H9 (cell line): ENCODE data around the gene TUBG1. TPM values are rescaled to one million over a fixed set of nuclear protein-coding genes. Genes with fewer than 3 reads are reported as not detected.
A peak's percentile ranks its signal among the peaks of the same experiment; 100 is the strongest.

Experiments used
- DNase-seq: peaks from one replicate; pipeline ENCODE4 v3.0.0-alpha.2; 2017
- H2AFZ ChIP-seq: one replicate; pipeline ENCODE4 v1.6.1; 2013; ENCODE audit warnings: mild to moderate bottlenecking, low read length, control low read depth, moderate library complexity
- H2AK5ac ChIP-seq: 2 replicates; pipeline ENCODE4 v1.6.1; 2013; ENCODE audit warnings: low read length, control low read depth, mixed read lengths; ENCODE audit not compliant: insufficient read length
- H2BK120ac ChIP-seq: one replicate; pipeline ENCODE4 v1.6.1; 2013; ENCODE audit warnings: low read depth, mild to moderate bottlenecking, low read length, control low read depth, inconsistent platforms; ENCODE audit not compliant: poor library complexity, severe bottlenecking
- H2BK12ac ChIP-seq: 2 replicates; pipeline ENCODE4 v1.6.1; 2013; ENCODE audit warnings: low read length, control low read depth, mixed read lengths, low read depth; ENCODE audit not compliant: insufficient read length
- H2BK15ac ChIP-seq: 2 replicates; pipeline ENCODE4 v1.6.1; 2013; ENCODE audit warnings: low read depth, low read length, control low read depth
- H2BK20ac ChIP-seq: one replicate; pipeline ENCODE4 v1.6.1; 2013; ENCODE audit warnings: low read depth, mild to moderate bottlenecking, low read length, control low read depth, inconsistent platforms; ENCODE audit not compliant: poor library complexity, severe bottlenecking
- H2BK5ac ChIP-seq: 2 replicates; pipeline ENCODE4 v1.6.1; 2013; ENCODE audit warnings: low read length, control low read depth, mixed read lengths; ENCODE audit not compliant: insufficient read length
- H3K14ac ChIP-seq: 2 replicates; pipeline ENCODE4 v1.6.1; 2013; ENCODE audit warnings: low read length, control low read depth; ENCODE audit not compliant: insufficient read depth
- H3K18ac ChIP-seq: 2 replicates; pipeline ENCODE4 v1.6.1; 2013; ENCODE audit warnings: low read depth, mild to moderate bottlenecking, mixed read lengths, low read length, control low read depth; ENCODE audit not compliant: insufficient read length
- H3K23ac ChIP-seq: 2 replicates; pipeline ENCODE4 v1.6.1; 2013; ENCODE audit warnings: low read length, control low read depth, mixed read lengths, low read depth; ENCODE audit not compliant: insufficient read length
- H3K23me2 ChIP-seq: 2 replicates; pipeline ENCODE4 v1.6.1; 2013; ENCODE audit warnings: low read depth, mild to moderate bottlenecking, mixed read lengths, low read length, control low read depth; ENCODE audit not compliant: insufficient read length, poor library complexity, severe bottlenecking
- H3K27ac ChIP-seq: 2 replicates; pipeline ENCODE4 v1.5.1; 2013; ENCODE audit warnings: low read length, control low read depth, mixed read lengths, low read depth; ENCODE audit not compliant: insufficient read length
- H3K27me3 ChIP-seq: 2 replicates; pipeline ENCODE4 v1.6.1; 2013; ENCODE audit warnings: low read length, control low read depth, inconsistent platforms; ENCODE audit not compliant: insufficient read depth
- H3K4ac ChIP-seq: 2 replicates; pipeline ENCODE4 v1.6.1; 2013; ENCODE audit warnings: low read depth, mild to moderate bottlenecking, control low read depth, inconsistent platforms, low read length, moderate library complexity
- H3K4me1 ChIP-seq: 2 replicates; pipeline ENCODE4 v1.6.1; 2013; ENCODE audit warnings: low read length, control low read depth, inconsistent platforms; ENCODE audit not compliant: insufficient read depth
- H3K4me2 ChIP-seq: 2 replicates; pipeline ENCODE4 v1.6.1; 2013; ENCODE audit warnings: low read length, control low read depth, mixed read lengths; ENCODE audit not compliant: insufficient read length, insufficient read depth
- H3K56ac ChIP-seq: 2 replicates; pipeline ENCODE4 v1.6.1; 2013; ENCODE audit warnings: low read depth, mild to moderate bottlenecking, mixed read lengths, low read length, control low read depth; ENCODE audit not compliant: insufficient read length
- H3K79me1 ChIP-seq: 2 replicates; pipeline ENCODE4 v1.6.1; 2013; ENCODE audit warnings: low read depth, mild to moderate bottlenecking, moderate library complexity, low read length, control low read depth, inconsistent platforms; ENCODE audit not compliant: insufficient read depth, poor library complexity, severe bottlenecking
- H3K79me2 ChIP-seq: 2 replicates; pipeline ENCODE4 v1.6.1; 2013; ENCODE audit warnings: low read length, control low read depth, inconsistent platforms; ENCODE audit not compliant: insufficient read depth
- H3K9ac ChIP-seq: 2 replicates; pipeline ENCODE4 v1.6.1; 2013; ENCODE audit warnings: low read length, control low read depth, mixed read lengths; ENCODE audit not compliant: insufficient read length; ENCODE audit errors: extremely low read depth
- H3K9me3 ChIP-seq: one replicate; pipeline ENCODE4 v1.6.1; 2013; ENCODE audit warnings: low read depth, low read length, inconsistent platforms; ENCODE audit not compliant: control insufficient read depth
- H3T11ph ChIP-seq: one replicate; pipeline ENCODE4 v1.6.1; 2013; ENCODE audit warnings: mild to moderate bottlenecking, low read length, control low read depth, inconsistent platforms
- H4K20me1 ChIP-seq: one replicate; pipeline ENCODE4 v1.6.1; 2013; ENCODE audit not compliant: control insufficient read depth, insufficient read length, insufficient read depth
- H4K5ac ChIP-seq: 2 replicates; pipeline ENCODE4 v1.6.1; 2013; ENCODE audit warnings: low read depth, mild to moderate bottlenecking, mixed read lengths, low read length, control low read depth; ENCODE audit not compliant: insufficient read length
- H4K8ac ChIP-seq: replicated peaks from 2 replicates; pipeline ENCODE4 v1.6.1; 2013; ENCODE audit warnings: low read length, control low read depth, mixed read lengths, low read depth; ENCODE audit not compliant: insufficient read length
- H4K91ac ChIP-seq: 2 replicates; pipeline ENCODE4 v1.6.1; 2013; ENCODE audit warnings: low read depth, mild to moderate bottlenecking, moderate library complexity, mixed read lengths, low read length, control low read depth; ENCODE audit not compliant: insufficient read length
- H3K27ac Mint-ChIP-seq, 3 experiments: 2 replicates in 2 of 3; 3 replicates in 1 of 3; pipeline ENCODE4 v1.8.0; 2020 to 2021; ENCODE audit warnings: mixed read lengths in 3 of 3, mild to moderate bottlenecking in 1 of 3, moderate library complexity in 1 of 3
- H3K27me3 Mint-ChIP-seq: 2 replicates; pipeline ENCODE4 v1.8.0; 2021; ENCODE audit warnings: low read depth, mild to moderate bottlenecking, moderate library complexity, mixed read lengths
- H3K36me3 Mint-ChIP-seq, 3 experiments: 2 replicates in 2 of 3; 3 replicates in 1 of 3; pipeline ENCODE4 v1.8.0; 2020 to 2021; ENCODE audit warnings: low read depth in 3 of 3, mixed read lengths in 3 of 3; ENCODE audit not compliant: insufficient read depth in 1 of 3
- H3K4me1 Mint-ChIP-seq, 2 experiments: 2 replicates each; pipeline ENCODE4 v1.8.0; 2020; ENCODE audit warnings: mixed read lengths in 2 of 2
- H3K4me3 Mint-ChIP-seq, 2 experiments: 2 replicates in 1 of 2; 3 replicates in 1 of 2; pipeline ENCODE4 v1.8.0; 2020 to 2021; ENCODE audit warnings: mild to moderate bottlenecking in 2 of 2, mixed read lengths in 2 of 2, moderate library complexity in 1 of 2
- H3K9me3 Mint-ChIP-seq, 2 experiments: 2 replicates in 1 of 2; 3 replicates in 1 of 2; pipeline ENCODE4 v1.8.0; 2020; ENCODE audit warnings: mild to moderate bottlenecking in 2 of 2, mixed read lengths in 2 of 2, moderate library complexity in 1 of 2
- CTCF ChIP-seq: fragments of 200-600 bp; sonication (generic); conservative IDR thresholded peaks from 3 replicates; pipeline ENCODE4 v1.8.0; 2021; ENCODE audit warnings: antibody characterized with exemption, mild to moderate bottlenecking
- WGBS: extraction: QIAGEN DNeasy Blood & Tissue Kit; methylation state at CpG from one replicate; pipeline ENCODE4 v1.1.7; 2013; ENCODE audit warnings: missing lambda C conversion rate, low lambda C conversion rate, mixed read lengths; ENCODE audit not compliant: insufficient read length; ENCODE audit errors: extremely low coverage; 5-methylcytosine and 5-hydroxymethylcytosine counted together
- total RNA-seq: library from RNA; stranded (reverse); gene quantifications from 2 replicates; pipeline ENCODE4 v1.2.1, GENCODE V29; 2021

TUBG1 gene
- total RNA-seq, 1 experiment from 2014 or later = 122 TPM

- Mint-ChIP-seq H3K27me3 (peaks cover 2% of the 10 kb centered on the region; the same call in 1 of the 2 replicates), H3K4me1 (peaks cover 9 to 11% of the 10 kb centered on the region in 2 experiments), H3K36me3 (peaks cover 35 to 48% (median 48%) of the 10 kb centered on the region in 3 experiments), H3K27ac (no peak overlapping the region), H3K9me3 (peaks cover 0 to under 1% of the 10 kb centered on the region in 2 experiments; a peak in 1 of 5 replicates), H3K4me3 (peak overlapping the region in 1 of 2 experiments; percentile 38; a peak in 1 of 5 replicates)
- Histone ChIP-seq H2BK12ac (no peak overlapping the region), H2BK15ac (no peak overlapping the region), H2BK120ac (no peak overlapping the region), H3K56ac (no peak overlapping the region), H2BK20ac (no peak overlapping the region), H4K20me1 (no peaks in the 10 kb centered on the region), H3K23ac (no peak overlapping the region), H2BK5ac (no peak overlapping the region), H4K5ac (no peak overlapping the region), H2AFZ (no peak overlapping the region), H3K18ac (no peak overlapping the region), H4K8ac (no peak overlapping the region), H3K4me2 (no peak overlapping the region), H3K79me2 (no peaks in the 10 kb centered on the region), H3T11ph (no peak overlapping the region), H3K9ac (no peak overlapping the region), H3K4me1 (no peaks in the 10 kb centered on the region; the same call in 1 of the 2 replicates), H3K27ac (no peak overlapping the region), H3K27me3 (no peaks in the 10 kb centered on the region), H3K23me2 (peaks cover 3% of the 10 kb centered on the region), H4K91ac (no peak overlapping the region), H2AK5ac (no peak overlapping the region), H3K14ac (no peak overlapping the region), H3K79me1 (peaks cover 1% of the 10 kb centered on the region), H3K9me3 (no peaks in the 10 kb centered on the region), H3K4ac (no peak overlapping the region)
- no peak for TF ChIP-seq CTCF
- no peak for DNase-seq
- WGBS = no CpG with 5 or more reads among the region's 17 CpGs
Observed at GRCh38 chr17:42613699-42614295, 4.3 kb downstream of the TUBG1 start.
